RPMI7951 (cell line): ENCODE results near the gene HTR3A. TPM values are rescaled to one million over a fixed set of nuclear protein-coding genes. Genes with fewer than 3 reads are reported as not detected.
A peak's percentile ranks its signal among the peaks of the same experiment; 100 is the strongest.
"Not testable (repeated sequence)": the region's sequence is repeated elsewhere in the genome, so short reads cannot be mapped to it uniquely, and the experiment has no call there.

Source experiments
- DNase-seq: peaks from one replicate; pipeline ENCODE4 v3.0.0-alpha.2; 2012; ENCODE audit warnings: low read depth
- total RNA-seq: library from RNA; depleted of rRNA; stranded (reverse); fragments of >200 nt; shearing (Covaris generic); gene quantifications from 2 replicates; pipeline ENCODE4 v1.2.3, GENCODE V29; 2014; rRNA removed

The HTR3A gene
- not detected in 2 replicates for total RNA-seq

DNA sequence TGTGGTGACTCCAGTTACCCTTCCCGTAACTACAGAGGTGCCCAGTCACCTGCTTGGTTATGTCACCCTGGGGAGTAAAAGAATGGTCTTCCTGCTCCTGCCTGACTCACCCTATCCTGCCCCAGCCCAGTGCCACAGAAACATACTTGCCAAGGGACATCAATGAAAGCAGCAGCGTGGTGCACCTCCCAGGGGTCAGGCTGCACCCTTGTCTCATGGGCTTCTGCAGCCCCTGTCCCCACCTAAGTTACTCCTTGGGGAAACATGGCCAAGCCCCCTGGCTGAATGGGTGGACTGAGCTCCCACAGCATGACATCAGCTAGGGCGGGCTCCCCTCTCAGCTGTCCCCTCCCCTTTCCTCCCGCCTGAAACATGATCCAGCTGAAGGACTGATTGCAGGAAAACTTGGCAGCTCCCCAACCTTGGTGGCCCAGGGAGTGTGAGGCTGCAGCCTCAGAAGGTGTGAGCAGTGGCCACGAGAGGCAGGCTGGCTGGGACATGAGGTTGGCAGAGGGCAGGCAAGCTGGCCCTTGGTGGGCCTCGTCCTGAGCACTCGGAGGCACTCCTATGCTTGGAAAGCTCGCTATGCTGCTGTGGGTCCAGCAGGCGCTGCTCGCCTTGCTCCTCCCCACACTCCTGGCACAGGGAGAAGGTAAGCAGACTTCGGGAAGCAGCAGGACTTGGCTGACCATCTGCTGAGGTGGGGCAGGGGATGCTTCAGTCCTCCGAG is at the start of gene HTR3A:
TSS of gene HTR3A (plus strand) at position 368 of the 730 bp plus-strand sequence. CDS start at position 586, 218 bp downstream.
- peak; percentile 31 for DNase-seq

DNA sequence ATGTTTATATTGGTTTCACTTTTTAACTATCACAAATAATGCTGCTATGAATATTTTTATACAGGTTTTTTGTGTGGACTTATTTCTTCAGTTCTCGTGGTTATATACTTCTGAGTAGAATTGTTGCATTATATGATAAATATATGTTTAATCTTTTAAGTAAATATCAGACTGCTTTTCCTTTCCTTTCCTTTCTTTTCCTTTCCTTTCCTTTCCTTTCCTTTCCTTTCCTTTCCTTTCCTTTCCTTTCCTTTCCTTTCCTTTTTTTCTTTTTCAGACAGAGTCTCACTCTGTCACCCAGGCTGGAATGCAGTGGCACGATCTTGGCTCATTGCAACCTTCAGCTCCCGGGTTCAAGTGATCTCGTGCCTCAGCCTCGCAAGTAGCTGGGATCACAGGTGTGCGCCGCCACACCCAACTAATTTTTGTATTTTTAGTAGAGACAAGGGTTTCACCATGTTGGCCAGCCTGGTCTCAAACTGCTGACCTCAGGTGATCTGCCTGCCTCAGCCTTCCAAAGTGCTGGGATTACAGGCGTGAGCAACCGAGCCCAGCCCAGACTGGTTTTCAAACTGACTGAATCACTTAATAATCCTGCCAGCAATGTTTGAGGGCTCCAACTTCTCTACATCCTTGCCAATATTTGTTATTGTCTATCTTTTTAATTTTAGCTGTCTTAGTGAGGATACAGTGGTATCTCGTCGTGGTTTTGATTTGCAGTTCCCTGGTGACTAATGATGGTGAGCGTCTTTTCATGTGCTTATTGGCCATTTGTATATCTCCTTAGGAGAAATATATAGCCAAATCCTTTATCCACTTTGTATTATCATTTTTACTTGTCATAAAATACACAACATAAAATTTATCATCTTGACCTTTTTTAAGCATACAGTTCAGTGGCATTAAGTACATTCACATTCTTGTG is 48.4 kb upstream of the HTR3A start:
- DNase-seq = peak; percentile 6

DNA sequence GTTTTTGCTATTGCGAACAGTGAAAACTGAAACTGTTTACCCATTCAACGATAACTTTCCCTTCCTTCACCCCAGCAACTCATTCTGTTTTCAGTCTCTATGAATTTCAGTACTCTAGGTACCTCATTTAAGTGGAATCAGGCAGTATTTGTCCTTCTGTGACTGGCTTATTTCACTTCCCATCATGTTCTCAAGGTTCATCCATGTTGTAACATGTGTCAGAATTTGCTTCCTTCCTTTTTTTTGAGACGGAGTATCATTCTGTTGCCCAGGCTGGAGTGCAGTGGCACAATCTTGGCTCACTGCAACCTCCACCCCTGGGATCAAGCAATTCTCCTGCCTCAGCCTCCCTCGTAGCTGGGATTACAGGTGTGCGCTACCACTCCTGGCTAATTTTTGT is 46.6 kb upstream of the HTR3A start:
- no peak for DNase-seq

DNA sequence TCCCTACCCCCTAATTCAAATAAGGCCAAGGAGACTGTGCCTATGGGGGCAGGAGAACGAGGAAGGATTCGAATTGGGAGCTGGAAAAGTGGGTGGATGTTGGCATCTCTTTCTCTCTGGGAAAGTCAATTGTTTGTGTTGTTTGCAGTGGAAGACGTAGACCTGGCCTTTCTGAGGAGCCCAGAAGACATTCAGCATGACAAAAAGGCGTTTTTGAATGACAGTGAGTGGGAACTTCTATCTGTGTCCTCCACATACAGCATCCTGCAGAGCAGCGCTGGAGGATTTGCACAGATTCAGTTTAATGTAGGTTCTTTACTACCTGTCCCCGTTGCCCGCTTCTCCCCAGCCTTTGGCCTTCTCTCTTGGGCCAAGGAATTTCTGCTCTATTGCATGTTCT is 42.1 kb upstream of the HTR3A start:
- DNase-seq = no peak

DNA sequence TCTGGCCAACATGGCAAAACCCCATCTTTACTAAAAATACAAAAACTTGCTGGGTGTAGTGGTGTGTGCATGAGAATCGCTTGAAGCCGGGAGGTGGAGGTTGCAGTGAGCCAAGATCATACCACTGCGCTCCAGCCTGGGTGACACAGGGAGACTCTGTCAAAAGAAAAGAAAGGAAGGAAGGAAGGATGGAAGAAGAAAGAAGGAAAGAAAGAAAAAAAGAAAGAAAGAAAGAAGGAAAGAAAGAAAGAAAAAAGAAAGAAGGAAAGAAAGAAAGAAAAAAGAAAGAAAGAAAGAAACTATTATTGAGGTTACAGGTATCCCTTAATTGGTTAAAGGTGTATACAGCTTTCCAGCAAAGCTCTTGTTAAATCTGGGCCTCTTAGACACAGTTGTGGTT is 40.7 kb upstream of the HTR3A start:
- DNase-seq = not testable (repeated sequence)

DNA sequence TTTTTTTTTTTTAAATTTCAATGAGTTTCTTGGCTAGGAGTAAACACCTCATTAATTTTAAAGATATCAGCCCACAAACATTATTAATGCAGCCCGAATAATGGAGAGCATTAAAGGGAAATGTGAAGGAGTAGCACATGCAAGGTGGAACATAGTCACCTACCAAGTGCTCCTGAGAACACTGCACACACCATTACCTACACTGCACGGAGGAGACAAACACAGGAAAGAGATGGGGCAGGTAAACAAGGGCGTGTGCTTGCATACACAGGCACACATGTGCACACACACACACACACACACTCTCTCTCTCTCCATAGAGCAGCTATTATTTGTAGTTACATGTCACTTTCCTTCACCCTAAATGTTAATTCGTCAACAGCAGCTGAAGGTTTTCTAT is 40.1 kb upstream of the HTR3A start:
- no peak for DNase-seq

DNA sequence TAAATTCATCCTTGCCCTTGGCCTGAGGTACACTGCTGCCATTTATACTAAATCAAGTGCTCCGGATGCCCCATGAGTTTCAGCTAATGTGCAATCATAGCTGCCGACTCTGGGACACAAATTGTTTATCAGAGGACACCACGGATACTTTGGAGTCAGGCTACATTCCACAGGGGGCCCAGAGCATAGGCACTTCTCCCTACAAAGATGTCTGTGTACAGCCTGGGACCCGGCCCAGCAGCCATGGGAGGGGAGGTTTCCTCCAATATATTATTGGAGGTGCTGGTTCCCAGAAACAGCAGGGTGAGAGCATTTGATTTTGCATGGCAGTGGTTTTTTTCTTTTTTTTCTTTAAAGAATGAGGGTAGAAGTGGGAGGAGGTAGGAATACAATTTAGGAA is 39.0 kb upstream of the HTR3A start:
- DNase-seq = no peak

DNA sequence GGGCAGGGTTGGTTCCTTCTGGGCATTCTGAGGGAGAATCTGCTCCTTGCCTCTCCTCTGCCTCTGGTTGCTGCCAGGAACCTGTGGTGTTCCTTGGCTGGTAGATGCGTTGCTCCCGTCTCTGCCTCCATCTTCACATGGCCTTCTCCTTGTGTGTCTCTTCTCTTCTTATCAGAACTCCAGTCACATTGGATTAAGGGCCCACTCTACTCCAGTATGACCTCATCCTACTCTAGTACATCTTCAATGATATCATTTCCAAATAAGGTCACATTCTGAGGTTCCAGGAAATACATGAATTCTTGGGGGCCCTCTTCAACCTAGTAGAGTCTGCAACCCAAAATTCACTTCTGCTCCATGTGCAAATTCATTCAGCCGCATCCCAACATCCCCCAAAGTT is 37.0 kb upstream of the HTR3A start:
- DNase-seq = no peak

DNA sequence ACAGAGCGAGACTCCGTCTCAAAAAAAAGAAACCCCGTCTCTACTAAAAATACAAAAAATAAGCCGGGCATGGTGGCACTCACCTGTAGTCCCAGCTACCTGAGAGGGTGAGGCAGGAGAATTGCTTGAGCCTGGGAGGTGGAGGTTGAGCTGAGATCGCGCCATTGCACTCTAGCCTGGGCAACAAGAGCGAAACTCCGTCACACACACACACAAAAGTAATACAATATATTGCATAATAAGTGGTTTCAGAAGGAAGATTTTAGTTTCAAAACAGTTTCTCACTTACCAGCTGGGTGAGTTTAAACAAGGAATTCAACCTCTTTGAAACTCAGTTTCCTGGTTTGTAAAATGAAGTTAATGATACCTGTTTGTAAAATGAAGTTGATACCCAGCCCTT is 32.7 kb upstream of the HTR3A start:
- no peak for DNase-seq

DNA sequence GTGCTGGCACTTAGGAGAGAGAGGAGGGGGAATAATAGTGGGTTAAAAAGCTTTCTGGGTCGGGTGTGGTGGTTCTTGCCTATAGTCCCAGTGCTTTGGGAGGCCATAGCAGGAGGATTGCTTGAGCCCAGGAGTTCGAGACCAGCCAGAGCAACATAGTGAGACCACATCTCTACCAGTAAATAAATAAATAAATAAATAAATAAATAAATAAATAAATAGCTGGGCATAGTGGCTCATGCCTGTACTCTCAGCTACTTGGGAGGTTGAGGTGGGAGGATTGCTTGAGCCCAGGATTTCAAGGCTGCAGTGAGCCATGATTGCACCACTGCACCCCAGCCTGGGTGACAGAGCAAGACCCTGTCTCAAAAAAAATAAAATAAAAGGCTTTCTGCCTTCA is 28.7 kb upstream of the HTR3A start:
- DNase-seq = not testable (repeated sequence)

DNA sequence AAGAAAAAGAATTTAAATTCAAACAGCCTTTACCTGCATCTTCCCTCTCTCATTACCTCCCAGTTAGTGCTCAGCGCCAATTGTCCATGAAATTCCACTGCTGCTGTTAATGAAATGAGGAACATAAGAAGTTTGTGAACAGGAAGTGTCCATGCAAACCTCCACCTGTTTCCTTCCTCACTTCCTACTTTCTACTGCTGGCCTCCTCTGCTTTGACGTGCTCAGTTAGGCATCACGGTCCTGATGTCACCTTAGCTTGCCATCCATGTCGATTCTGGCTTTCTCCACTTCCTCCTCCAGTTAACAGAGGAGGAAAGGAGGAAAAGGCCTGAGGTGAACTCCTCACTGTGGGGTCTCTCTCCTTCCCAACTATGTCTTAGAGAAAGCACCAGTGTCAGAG is 26.9 kb upstream of the HTR3A start:
- DNase-seq = no peak

DNA sequence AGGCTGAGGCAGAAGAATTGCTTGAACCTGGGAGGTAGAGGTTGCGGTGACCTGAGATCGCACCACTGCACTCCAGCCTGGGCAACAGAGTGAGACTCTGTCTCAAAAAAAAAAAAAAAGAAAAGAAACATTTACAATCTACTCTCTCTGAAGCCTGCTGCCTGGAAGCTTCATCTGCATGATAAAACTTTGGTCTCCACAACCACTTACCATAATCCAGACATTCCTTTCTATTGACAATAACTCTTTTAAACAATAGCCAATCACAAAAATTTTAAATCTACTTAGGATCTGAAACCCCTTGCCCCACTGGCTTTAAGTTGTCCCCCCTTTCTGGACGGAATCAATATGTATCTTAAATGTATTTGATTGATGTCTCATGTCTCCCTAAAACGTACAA is 25.0 kb upstream of the HTR3A start:
- DNase-seq = no peak

DNA sequence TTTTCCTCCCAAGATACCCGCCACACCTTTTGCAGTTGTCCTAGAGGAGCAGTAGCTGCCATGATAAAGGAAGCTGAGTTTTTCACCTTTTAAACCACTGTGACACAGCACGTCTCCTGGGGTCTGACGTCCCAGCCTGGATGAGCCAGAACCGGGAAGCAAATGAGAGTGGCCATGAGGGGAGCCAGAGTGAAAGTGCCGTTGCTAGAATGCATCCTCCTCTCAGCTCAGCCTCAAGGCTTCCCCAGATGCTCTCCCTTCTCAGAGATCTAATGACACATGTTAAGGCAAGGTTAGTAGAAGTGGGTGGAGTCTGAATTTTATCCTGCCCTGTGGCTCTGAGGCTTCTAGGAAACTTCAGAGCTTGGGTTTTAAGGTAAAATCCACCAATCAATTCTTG is 23.4 kb upstream of the HTR3A start:
- no peak for DNase-seq

DNA sequence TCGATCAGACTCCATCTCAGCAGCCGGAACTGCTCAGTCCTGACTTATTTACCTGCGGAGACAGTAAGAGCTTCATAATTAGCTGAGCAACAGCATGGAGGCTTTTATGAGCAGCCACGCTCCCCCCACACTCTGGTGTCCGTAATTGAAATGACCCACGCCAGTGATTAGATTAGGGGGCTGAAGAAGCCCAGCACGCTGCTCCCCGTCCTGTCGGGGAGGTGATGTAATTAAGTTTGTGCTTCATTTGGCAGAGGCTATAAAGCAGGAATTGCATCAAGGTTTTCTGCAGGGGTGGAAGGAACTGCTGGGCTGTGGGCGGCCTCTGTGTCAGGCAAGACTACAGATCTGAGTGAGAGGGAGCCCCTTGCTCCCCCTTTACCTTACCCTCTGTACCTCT is 22.8 kb upstream of the HTR3A start:
- no peak for DNase-seq

DNA sequence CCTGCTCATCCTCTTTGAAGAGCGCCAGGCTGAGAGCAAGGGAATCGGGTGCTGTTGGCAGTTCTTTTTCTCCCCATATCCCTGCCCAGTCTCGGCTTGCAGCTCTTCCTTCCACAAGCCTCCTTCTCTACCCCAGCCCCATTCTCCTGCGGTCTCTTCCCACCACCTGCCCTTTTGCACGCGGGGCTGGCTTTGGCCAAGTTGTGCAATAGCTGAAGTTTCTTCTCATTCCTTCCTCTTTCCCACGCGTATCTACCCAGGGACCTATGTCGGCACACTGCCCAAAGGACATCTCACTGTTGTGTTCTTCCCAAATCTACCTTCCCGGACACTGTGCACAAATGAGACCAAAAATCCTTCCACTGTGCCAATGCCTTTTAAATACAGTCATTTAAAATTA is 22.3 kb upstream of the HTR3A start:
- DNase-seq = no peak

DNA sequence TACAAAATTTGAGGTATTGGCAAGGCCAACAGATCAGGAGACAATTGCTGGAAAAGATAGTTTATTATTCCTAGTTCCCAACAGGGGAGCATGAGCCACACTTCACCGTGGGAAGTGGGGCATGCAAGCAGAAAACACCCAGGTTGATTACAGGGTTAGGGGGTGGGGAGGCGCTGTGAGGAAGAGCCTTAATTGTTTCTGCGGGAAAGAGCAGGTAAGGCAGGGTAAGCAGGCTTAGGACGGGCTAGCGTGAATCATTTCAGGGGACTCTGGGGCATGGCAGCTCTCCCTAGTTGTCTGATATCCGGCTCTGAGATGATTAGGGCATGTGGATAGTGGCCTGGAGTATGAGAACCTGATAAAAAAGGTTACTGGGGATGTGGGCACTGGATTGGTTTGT is 20.7 kb upstream of the HTR3A start:
- no peak for DNase-seq

DNA sequence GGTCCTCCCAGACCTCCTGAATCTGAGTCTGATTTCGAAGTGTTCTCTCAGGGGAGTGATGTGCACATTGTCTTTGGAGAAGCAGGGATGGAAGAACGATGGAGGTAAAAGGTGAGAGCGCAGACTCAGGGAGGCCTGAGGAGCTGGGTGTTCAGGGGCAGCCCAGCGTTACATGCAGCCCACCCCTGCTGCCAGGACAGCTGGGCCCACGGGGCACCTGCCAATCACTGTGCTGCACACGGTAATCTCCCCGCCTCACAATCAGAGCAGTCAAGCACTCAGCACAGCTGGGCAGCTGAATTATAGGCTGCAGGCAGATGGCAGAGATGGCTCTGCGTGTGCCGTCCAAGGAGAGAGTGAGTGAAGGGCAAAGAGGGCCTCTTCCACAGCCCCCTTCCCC is 17.9 kb upstream of the HTR3A start:
- no peak for DNase-seq

DNA sequence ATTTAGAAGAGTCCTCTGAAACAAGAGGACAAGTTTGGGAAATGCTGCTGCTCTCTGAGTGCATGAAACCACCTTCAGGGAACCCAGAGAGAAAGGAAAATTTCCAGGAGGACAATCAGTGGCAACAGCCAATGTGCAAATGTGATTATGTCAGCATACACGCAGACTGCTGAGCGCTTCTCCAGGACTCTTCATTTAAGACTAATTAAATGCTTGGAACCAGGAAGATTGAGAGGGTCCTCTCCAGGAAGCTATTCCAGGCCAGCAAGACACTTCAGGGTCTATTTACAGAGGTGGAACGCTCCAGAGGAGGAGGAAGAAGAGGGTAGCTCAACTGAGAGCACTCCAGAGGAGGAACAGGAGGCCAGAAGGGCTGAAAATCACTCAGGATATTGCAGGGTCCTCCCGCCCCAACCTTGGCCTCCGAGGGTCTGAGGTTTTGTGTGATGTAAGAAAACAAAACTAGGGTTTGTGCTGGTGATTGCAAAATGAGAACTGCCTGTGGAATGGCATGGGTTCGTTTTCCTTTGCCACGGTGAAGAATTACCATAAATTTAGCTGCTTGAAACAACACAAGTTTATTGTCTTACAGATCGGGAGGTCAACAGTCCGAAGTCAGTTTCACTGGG is 14.1 kb upstream of the HTR3A start:
- no peak for DNase-seq

DNA sequence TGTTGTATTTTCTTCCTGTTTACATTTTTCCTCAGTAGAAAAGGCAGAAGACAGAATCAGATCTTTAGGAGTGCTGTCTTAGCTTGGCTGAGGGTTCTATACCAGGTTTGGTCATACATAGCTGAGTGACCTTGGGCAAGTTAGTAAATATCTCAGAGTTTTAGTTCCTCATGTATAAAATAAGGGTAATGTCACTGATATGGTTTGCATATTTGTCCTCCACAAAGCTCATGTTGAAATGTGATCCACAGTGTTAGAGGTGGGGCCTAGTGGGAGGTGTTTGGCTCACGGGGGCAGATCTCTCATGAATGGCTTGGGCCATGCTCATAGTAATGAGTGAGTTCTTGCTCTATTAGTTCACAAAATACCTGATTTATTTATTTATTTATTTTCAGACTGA is 7.5 kb upstream of the HTR3A start:
- no peak for DNase-seq

DNA sequence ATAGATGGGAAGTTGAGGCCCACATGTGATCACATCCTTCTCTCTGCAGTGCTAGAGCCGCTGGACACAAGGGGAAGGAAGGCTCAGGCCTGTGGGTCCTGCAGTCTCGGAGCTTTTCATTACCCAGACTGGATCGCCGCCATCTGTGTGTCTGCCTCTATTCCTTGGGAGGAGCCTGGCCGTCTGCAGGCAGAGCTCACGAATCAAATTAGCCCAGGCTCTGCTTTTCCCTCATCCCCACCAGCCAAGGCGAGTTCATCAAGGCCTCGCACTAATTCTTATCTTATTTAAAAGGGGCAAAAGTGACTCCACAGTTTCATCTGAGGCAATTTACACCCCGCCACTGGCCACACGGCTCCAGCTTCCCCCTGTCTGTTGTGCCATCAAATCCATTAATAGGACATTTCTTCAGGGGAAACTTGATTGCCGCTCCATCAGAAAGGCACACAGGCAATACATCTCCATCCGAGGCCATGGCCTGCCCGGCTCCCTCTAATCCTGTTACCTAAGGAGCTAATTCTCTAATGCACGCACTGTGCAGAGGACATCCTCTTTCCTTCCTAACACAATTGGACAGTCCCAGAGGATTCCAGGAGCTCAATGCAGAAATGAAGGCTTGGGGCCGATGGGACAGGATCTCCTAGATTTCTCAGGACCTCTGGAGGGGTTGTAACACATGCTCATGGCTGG is 3.3 kb upstream of the HTR3A start:
- DNase-seq = no peak

DNA sequence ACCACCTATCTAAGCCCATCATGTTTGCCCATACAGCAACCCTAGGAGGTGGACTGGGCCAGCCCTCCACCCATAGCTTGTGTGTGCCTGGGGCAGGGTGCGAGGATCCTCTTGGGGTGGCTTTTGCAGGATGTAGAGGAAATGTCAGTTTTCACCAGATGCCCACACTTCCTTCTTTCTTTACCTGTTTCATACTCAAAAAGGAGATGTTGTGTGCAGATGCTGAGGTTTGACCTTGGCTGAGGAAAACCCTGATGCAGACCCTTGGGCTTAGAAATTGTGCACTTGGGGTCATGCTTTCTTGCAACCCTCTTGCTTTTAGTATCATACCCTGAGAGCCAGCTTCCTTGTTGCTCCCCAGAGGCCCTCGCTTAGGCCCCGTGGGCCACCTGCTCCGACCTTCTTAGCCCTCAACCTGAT is 2.2 kb downstream of the HTR3A start:
- no peak for DNase-seq

DNA sequence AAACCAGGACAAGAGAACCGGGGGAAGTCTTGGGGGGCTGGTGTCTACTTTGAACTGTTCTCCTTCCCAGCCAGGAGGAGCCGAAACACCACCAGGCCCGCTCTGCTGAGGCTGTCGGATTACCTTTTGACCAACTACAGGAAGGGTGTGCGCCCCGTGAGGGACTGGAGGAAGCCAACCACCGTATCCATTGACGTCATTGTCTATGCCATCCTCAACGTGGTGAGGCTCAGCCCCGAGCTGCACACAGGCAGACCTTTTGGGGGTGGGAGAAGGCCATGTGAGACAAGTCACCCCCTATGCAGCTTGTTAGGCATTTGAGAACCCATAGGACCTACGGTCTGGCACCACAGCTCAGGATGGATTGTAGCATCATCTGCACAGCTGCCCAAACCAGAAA is 2.8 kb downstream of the HTR3A start:
- DNase-seq = no peak
